H7 (cell line): ENCODE results near the gene ACSL3. TPM values are rescaled to one million over a fixed set of nuclear protein-coding genes. Genes with fewer than 3 reads are reported as not detected.

Source experiments
- total RNA-seq: library from RNA; depleted of rRNA; stranded (reverse); fragments of >200 nt; shearing (Covaris generic); gene quantifications from 2 replicates; pipeline ENCODE4 v1.2.3, GENCODE V29; 2014; rRNA removed

Gene ACSL3
- total RNA-seq, 1 experiment from 2014 or later = 83.5 TPM

Other genes with a start within 250 kb of the ACSL3 start
- 38.6 and 41.2 TPM in 2 replicates for gene FARSB, start 204.9 kb upstream of the ACSL3 start, total RNA-seq
- not detected in 2 replicates for gene MOGAT1, start 189.4 kb upstream of the ACSL3 start, total RNA-seq
- not detected in 2 replicates for gene KCNE4, start 191.2 kb downstream of the ACSL3 start, total RNA-seq